HL-60 (cell line): ENCODE measurements around the gene ACO2.

Experiments used
- CTCF ChIP-seq: IDR thresholded peaks from one replicate; pipeline ENCODE4 v1.5.1; 2011; ENCODE audit warnings: low read length, control low read depth, inconsistent platforms; ENCODE audit not compliant: insufficient read depth
- POLR2AphosphoS5 ChIP-seq: IDR thresholded peaks from 2 replicates; pipeline ENCODE4 v1.6.1; 2012; ENCODE audit warnings: low read depth

DNA sequence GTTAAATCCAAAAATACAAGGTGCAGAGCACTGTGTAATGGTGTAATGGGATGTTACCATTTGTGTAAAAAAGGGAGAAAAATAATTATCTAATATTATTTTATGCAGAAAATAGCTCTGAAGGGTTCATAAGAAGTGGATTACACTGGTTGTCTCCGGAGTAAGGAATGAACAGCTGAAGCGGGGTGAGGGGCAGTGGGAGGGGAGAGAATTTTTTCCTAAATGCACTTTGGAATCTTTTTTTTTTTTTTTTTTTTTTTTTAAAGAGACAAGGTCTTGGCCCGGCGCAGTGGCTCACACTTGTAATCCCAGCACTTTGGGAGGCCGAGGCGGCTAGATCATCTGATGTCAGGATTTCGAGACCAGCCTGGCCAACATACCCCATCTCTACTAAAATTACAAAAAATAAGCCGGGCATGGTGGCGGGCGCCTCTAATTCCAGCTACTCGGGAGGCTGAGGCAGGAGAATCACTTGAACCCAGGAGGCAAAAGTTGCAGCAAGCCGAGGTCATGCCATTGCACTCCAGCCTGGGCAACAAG lies 82.1 kb downstream of the ACO2 start:
- TF ChIP-seq CTCF (no peak), POLR2AphosphoS5 (no peak)
